Stimulated activated CD4-positive, alpha-beta T cell treated with anti-CD3 and anti-CD28 coated beads, TNF-alpha, amount 100 ng/mL, for 1 hour (primary cell): ENCODE data around the gene HNRNPLL.
"Not testable (repeated sequence)": the region's sequence is repeated elsewhere in the genome, so short reads cannot be mapped to it uniquely, and the experiment has no call there.

ENCODE experiments used
- DNase-seq, 3 donors: peaks; one replicate each; pipeline ENCODE4 v3.0.0-alpha.2; 2020; ENCODE audit warnings: low read depth in 3 of 3, low spot score in 1 of 3

The HNRNPLL gene

DNA sequence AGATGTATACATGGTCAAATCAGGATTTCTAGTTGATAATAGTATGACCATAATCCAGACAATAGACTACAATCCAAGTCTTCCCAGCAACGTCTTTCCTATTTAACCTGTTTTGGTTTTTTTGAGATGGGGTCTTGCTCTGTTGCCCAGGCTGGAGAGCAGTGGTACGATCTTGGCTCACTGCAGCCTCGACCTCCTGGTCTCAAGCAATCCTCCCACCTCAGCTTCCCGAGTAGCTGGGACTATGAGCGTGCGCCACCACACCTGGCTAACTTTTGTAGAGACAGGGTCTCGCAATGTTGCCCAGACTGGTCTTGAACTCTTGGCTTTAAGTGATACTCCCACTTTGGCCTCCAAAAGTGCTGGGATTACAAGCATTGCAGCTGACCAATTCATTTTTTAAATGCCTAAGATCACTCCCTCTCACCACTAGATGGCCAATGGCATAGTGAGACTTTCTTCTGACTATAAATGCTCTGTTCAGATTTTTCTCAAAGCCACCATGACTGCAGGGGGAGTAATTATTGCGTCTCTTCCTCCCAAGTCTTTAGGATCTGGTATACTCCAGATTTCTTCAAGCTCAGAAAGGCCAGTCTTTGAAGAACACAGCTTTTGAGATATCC lies 47.6 kb downstream of the HNRNPLL start:
- DNase-seq: no peak

DNA sequence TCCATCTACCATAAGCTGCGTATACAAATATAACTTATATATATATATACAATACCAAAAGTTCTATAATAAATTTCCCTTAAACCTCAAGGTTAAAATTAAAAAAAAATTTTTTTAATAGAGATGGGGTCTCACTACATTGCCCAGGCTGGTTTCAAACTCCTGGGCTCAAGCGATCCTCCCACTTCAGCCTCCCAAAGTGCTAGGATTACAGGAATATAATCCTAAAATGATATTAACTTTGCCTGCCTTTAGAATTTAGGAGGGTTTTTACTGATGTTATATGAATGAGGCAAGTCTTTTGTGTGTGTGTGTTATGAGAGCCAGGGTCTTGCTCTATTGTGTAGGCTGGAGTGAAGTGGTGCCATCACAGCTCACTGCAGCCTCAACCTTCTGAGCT lies 49.2 kb downstream of the HNRNPLL start:
- DNase-seq: no peak

DNA sequence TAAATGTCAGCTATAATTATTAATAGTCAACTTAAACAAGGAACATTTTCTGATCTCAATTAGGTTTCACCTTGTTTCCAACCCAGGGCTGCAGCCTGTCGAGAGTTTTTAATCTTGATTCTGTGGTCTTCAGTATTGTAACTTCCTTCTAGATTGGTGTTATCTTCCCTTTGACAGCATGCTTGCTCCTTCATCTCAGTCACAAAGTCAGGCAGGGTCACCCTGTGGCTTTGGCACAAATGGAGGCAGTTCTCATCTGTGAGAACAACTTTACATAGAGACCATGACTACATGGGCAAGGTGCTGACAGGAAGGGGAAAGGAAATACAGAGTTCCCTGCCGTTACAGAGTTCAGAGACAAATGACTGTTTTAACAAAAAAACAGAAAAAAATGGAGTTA lies 50.5 kb downstream of the HNRNPLL start:
- DNase-seq: no peak

DNA sequence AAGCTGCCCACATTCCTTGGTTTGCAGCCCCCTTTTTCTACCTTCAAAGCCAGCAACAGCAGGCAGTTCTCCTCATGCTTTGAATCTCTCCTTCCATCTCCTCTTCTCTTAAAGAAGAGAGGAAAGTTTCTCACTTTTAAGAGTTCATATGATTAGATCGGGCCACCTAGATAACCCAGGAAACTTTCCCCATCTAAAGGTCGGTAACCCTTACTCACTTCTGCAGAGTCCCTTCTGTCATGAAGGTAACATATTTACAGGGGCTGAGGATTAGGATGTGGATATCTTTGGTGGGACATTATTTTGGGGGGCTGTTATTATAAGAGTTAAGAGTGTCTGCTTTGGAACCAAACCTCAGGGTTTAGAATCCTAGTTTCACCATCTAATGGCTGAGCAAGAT lies 51.0 kb downstream of the HNRNPLL start:
- no peak for DNase-seq

DNA sequence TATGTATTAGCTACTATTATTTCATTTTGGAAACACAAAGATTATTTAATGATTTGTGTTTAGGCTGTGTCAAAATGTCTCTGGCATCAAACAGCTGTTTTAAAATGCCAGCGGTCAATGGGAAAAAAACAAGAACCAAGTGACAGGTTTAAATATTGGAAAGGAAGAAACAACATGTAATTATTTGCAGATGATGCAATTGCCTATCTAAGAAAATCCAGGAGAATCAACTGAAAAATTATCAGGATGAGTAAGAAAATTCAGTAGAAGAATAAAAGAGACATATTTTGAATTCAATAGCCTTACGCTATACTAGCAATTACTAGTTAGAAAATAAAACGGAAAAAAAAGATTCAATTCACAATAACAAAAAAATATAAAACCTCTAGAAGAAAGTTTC lies 51.6 kb downstream of the HNRNPLL start:
- DNase-seq: no peak

DNA sequence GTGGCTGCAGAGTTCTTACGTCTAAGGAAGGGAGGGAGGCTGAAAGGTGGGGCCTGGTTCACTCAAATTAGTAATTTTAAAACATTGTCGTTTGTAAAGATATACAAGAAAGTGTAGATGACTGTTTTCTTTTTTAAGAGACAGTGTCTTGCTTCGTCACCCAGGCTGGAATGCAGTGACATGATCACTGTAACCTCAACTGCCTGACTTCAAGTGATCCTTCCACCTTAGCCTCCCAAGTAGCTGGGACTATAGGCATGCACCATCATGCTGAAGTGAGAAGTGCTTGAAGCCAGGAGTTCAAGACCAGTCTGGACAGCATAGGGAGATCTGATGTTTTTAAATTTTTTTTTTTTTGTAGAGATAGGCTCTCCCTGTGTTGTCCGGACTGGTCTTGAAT lies 52.9 kb downstream of the HNRNPLL start:
- DNase-seq: no peak

DNA sequence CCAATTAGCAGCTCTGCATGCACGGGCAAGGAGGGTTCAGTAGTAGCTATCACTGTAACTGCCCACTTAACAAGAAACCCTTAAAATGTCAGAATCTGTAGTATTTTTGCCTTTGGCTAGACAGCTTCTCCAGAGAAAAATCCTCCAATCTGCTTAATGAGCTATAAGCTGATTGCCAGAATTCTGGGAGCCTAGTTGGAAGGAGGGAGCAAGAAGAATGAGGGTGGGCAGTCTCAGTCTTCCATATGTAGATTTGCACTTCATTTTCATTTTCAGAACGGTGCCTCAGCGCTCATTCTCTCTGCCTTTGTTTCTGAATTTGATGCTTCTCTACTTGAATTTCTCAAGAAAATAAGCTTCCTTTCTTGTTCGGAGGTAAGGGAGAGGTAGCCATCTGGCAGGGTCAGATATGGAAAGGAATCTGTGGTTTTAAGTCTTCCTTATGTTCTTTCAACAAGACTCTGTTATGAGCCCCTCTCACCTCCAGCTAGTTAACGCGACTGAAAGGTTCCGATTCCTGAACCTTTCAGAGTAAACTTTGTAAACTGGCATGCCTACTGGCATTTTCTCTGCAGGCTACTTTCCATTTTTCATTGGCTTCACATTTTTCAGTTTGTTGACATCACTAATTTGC lies 53.5 kb downstream of the HNRNPLL start:
- no peak for DNase-seq

DNA sequence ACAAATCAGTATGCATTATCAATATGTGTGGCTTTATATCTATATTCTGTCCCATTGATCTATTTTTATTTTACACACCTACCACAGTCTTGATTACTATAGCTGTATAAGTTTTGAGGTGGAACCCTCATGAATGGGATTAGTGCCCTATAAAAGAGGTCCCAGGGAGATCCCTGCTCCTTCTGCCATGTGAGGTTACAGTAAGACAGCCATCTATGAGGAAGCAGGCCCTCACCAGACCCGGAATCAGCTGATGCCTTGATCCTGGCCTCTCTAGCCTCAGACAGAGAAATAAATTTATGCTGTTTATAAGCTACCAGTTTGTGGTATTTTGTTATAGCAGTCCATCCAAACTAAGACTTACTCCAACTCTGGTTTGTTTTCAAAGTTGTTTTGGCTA lies 54.9 kb downstream of the HNRNPLL start:
- DNase-seq: no peak

DNA sequence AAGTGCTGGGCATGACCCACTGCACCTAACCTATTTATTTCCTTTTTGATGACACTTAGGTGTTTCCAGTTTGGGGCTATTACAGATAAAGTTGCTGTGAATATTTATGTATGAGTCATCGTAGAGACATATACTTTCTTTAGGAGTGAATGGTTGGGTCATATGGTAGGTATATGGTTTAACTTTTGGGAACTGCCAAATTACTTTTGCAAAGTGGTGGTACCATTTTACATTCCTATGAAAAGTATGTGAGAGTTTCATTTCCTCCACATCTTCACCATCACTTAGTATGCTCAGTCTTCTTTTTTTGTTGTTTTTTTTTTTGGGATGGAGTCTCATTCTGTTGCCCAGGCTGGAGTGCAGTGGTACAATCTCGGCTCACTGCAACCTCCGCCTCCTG lies 56.1 kb downstream of the HNRNPLL start:
- no peak for DNase-seq

DNA sequence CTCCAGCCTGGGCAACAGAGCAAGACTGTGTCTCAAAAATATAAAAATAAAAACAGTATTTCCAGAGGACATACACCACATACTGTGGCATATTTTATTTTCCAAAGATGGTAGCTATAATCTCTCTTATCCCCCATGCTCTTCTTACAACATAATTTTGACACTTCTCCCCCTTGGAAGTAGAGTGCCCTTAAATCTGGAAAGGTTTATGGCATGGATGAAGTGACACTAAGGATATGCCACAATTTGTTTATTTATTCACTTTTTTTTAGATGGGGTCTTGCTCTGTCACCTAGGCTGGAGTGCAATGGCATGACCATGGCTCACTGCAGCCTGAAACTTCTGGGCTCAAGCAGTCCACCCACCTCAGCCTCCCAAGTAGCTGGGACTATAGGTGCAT lies 56.7 kb downstream of the HNRNPLL start:
- no peak for DNase-seq

DNA sequence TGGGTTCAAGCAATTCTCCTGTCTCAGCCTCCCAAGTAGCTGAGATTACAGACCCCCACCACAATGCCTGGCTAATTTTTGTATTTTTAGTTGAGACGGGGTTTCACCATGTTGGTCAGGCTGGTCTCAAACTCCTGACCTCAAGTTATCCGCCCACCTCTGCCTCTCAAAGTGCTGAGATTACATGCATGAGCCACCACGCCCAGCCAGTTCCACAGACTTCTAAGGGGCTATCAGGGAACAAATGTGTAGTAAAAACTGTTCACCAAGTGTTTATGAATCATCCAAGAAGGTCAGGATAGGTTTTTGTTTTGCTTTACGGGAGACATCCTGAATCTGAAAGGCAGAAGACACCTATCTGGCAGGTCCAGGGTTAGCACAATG lies 60.5 kb downstream of the HNRNPLL start:
- DNase-seq: not testable (repeated sequence)

DNA sequence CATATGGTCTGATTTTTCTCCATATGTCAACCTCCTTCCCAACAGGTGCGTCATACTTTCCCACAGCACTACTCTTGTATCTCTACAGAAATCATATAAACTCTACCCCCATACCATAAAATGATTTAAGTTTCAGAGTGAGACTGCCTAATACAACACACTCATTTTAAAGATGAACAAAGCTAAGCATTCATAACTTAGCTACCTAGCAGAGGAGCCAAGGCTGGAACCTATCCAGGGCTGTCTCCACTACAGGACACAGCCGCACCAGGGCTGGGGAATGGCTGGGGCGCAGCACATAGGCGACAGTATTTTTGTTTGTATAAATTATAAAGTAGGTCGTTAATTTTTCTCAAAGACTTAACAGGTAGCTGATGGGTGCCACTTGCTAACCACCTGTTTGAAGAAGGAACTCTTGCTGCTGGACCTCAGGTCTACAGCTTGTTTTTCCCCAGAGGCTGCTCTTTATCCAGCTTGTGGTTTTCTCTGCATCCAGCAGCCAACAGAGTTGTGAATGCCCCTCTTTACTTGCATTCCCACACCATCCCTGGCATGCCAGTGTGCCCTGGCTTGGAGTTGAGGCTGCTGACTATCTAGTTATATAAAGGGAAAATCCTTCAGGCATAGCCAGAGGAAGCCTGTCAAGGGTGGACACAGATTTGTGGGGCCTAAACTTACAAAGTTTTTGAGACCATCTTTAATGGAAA lies 62.0 kb downstream of the HNRNPLL start:
- no peak for DNase-seq

DNA sequence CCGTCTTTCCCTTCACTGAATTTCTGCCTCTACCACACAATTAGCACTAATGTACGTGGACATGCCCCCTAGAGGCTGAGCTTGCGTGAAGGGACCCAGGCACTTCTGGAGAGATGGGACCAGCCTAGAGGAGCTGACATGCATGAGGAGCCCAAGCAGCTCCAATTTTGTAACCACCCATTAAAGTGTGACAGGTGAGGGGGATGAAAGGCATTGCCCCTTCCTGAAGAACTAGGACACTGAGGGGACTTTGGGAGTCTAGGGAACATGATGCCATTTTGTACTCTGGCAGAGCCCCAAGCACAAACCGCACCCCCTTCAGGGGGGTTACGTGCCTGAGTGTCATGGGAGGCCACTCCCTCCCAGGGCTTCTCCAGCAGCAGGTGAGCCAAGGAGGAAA lies 63.6 kb downstream of the HNRNPLL start:
- no peak for DNase-seq

DNA sequence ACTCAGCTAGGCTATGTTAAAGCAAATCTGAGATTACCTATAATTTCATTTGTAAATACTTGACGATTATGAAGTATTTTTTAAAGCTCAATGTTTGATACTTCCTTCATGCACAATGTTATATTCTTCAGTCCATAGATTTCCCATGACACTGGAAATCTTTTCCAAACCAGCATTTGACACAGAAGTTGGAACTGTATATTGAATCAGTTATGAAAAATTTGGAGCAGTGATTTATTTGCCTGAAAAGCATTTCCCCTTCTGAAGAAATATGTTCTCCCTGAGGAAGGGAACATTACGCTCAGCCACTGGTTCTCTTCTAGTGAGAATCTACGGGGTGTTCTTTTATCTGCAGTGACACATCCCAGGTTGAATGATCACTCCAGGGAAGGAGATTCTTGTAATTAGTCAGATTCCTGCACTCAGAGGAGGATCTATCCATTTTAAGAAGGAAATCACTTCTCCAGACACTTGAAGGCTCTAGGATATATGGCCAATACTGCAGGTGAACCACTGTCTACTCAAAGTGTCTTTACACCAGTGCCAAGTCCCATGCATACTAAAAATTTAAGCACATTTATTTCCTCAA lies 64.7 kb downstream of the HNRNPLL start:
- DNase-seq: no peak

DNA sequence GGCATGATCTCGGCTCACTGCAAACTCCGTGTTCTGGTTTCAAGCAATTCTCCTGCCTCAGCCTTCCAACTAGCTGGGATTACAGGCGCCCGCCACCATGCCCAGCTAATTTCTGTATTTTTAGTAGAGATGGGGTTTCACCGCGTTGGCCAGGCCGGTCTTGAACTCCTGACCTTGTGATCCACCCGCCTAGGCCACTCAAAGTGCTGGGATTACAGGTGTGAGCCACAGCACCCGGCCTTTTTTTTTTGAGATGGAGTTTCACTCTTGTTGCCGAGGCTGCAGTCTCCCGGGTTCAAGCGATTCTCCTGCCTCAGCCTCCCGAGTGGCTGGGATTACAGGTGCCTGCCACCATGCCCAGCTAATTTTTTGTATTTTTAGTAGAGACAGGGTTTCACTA lies 65.4 kb downstream of the HNRNPLL start:
- not testable (repeated sequence) for DNase-seq

DNA sequence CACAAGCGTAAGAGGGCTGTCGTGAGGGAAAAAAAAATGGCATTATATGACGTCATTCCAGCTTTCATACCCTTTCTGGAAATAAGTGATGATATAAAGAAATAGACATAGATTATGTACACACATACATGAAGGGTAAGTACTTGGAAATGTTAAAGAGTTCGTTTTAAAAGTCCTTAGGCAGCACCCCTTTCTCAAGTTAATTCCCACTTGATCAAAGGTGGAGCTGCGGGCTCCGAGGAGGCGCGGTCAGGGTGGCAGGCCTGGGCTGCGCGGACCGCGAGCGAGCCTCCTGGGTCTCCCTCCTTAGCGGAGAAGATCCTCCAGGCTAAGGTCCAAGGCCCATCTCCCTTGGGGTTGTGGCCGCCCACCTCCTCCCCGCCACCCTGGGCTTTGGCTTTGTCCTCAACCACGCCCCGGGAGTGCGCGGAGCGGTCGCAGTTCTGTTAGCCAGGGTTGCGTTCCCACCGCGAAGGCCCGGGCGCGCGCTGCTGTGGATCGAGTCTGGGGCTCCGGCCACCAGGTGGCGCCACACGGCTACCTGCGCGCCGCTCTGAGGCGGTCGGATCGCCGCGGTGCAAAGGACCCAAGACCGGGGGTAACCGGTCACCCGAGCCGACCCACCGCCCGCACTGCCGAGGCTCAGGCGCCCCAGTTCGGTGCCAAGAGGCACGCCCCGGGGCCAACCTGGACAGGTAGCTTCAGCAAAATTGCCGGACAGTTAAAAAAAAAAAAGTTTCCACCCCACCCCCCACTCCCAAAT lies 66.8 kb downstream of the HNRNPLL start:
- peak; percentile 35 to 83 (median 67) for DNase-seq

DNA sequence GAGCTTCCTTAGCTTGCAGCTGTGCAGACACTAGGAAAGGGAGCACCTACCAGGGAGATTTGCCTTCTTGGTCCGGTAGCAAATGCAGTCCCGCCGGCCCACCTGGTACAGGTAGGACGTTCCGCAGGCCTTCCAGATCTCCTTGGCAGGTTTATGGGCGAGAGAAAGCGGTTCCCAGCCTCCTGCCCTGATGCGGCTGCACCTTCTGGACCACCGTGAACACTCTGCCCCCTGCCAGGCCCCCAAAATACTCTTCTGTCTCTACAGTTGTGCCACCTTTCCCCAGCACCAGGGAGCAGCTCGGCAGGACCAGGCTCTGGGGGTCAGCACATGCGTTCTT lies 67.4 kb downstream of the HNRNPLL start:
- DNase-seq: no peak

DNA sequence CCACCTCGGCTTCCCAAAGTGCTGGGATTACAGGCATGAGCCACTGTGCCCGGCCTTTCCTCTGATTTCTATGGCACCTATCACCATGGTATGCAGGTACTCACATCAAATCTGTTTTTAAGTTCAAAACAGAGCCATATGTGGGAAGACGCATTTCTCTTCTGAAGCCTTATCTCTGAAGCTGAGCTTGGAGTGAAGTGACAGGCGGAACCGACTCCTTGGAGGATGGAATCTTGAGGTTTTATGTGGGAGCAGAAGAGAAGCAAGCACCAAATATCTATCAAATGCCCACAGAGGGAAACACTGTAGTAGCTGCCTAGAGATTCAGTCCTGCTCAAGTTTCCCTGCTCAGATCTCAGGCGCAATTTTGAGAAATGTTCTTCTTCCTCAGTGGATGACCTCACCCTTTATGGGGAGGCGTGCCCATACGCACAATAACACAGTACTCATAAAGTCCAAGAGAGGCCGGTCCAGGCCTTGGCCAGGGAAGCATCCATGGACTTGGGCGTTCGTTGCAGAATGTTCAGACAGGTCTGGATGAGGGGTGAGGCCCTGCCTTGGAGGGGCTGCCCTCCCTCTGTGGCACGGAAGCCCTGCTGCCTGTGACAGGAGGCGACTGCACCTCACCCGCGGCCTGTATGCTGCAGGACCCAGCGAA lies 67.9 kb downstream of the HNRNPLL start:
- DNase-seq: no peak

DNA sequence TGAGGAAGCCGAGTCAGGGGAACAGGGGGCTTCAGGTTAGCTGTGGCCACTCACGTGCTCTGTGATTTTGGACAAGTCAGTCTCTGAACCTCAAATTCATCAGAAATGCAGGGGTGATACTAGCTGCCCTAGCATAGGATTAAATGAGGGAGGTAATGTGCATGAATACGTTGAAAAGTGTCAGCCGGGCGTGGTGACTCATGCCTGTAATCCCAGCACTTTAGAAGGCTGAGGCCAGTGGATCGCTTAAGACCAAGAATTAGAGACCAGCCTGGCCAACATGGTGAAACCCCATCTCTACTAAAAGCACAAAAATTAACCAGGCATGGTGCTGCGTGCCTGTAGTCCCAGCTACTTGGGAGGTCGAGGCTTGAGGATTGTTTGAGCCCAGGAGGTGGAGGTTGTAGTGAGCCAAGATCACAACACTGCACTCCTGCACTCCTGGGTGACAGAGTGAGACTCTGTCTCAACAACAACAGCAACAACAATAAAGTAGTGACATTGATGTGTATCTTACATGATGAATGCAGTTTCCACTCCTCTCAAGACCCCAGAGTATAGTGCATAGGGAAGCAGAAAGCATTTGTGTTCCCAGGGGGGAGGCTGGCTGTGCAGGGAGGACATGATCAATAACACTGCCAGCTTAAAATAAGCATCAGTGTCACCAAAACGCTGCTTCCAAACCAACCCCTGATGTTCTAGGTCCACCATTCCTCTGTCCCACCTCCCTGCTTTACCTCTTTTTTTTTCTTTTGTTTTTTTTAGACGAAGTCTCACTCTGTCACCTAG lies 68.8 kb downstream of the HNRNPLL start:
- no peak for DNase-seq

DNA sequence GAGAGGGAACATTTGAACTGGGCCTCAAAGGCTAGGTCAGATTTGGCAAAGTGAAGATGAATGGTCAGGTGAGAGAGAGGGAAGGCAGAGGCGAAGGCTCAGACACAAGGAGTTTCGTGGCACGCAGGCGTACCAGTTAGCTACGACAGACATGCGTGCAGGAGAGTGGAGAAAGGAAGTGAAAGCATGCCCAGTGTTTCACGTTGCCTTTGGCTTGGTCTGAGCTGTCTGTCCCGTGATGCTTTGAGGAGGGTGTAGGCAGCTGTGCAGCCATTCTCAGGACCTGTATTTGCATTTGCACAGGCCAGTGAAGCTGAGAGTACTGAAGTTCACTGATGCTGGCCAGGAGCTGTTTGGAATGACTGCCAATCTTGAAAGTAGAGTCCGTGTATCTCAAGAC lies 69.5 kb downstream of the HNRNPLL start:
- DNase-seq: no peak
